GM18861 (cell line): ENCODE results near the gene SLX9.

Source experiments
- ATAC-seq: cut with Tn5 transposase; IDR thresholded peaks from one replicate; pipeline ENCODE4 v1.9.1; 2021; ENCODE audit not compliant: unreplicated experiment

The SLX9 gene

DNA sequence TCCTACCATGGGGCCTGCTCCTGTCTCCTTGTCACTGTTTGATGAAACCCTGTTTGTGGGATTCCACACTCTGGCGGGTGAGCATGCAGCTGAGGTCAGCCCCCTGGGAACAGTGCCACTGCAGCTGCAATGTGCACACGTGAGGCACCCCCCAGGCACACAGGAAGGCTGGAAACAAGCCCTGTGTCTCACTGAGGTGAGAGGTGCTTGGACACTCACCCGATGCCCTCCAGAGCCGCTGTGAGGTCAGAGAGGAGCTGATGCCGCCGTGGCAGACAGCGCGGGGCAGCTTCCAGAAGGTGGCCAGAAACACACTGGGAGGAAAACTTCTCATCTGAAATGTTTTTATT is 49.7 kb downstream of the SLX9 start:
- no peak for ATAC-seq

DNA sequence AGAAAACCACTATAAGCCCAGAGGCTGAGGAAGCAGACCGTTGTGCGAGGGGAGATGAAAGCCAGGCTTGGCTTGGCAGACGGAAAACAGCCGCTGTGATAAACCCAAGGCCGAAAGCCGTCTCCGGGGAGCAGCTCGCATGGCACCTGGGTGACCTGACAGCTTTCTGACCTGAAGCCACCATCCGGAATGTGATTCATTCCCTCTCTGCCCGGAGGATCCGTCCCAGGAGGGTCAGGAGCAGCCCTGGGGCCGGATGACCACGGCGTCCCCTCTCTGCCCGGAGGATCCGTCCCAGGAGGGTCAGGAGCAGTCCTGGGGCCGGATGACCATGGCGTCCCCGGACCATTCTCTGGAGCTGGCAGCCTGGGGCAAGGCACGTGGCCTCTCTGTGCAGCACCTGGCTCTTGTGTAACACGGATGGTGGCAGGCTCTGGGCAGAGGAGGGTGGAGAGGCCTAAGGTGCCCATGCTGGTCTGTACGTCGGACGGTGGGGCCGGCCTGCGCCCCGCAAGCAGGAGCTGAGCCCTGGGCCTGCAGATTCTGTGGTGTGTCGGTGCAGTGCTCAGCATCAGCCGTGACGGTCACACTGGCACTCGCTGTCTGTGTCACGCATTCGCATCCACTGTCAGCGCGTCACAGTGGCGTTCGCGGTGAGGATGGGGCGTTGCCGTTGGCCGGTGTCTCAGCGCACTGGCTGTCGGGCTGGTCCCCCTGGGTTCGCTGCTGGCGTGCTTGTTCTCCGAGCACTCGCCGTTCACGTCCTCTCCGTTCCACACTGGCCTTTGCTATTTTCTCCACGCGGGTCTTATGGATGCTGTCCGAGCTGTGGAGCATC is 50.3 kb downstream of the SLX9 start:
- ATAC-seq = no peak

DNA sequence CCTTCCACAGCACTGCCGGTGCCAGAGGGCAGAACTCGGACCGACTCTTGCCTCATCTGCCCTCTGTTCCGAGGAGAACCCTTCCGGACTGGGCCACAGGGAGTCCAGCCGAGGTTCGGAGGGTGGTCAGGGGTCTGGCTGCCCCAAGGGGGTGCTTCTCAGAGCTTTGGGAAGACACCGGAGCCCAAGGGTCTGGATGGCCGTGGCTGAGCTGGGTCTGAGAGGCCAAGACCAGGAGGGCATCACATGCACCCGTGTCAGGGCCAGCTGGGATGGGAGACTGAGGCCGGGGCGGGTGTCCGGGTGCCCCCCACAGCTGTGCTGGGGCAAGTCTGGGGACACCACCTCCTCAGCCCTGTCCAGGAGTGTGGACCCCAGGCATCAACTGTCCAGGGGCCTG is 51.1 kb downstream of the SLX9 start:
- ATAC-seq = no peak

DNA sequence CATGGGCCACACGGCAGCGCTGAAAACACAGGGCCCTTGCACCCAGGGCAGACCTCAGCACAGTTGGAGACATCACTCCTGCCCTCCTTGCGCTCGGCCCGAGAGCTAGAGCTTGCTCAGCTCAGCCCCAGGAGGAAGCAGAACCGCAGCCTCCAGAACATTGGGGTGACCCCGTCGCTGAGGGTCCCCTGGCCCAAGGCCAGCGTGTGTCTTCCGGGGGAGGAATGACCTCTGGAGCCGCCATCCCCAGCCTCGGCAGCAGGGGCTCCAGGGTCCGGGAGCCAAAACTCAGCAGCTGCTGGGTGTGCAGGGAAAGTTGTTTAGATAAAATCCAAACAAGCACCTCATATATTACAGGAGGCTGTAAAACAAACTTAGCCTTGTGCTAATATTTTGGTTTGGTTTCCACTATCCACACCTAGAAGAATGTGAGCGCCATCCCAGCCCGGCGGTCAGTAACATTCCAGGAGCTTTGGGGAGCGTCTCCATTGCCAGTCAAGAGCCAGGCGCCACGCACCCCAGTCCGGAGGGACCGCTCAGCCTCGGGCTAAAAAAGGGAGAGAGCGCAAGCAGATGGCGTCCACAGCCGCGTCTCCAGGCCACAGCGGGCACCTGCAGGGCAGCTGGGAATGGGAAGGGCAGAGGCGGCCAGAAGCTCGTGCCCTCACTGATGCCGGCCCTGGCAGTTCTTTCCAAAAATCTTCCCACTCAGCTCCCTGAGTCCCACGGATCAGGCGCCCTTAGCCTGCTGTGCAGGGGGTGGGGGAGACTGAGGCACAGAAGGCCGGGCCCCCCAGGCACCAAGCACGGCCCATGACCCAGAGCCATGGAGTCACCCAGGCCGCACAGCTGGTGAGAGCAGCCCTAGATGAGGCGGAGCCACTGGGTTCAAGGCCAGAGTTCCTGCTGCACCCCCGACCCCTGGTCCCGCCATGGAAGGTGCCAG is 52.0 kb downstream of the SLX9 start:
- ATAC-seq = no peak

DNA sequence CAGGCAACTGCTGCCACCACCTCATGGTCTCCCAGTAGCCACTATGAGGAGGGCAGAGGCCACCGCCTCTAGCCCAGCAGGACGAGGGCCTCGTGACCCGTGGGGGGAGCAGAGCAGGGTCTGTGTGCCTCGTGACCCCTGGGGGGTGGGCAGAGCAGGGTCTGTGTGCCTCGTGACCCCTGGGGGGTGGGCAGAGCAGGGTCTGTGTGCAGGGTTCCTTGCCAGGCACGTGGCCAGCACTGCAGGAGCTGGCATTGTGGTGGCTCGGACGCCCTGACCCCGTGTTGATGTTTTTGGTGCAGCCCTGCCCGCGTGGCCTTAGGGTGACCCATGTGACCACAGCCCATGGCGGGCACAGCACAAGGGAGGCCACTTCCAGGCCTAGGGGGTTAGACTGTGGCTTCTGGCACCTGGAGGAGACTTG is 52.8 kb downstream of the SLX9 start:
- no peak for ATAC-seq

DNA sequence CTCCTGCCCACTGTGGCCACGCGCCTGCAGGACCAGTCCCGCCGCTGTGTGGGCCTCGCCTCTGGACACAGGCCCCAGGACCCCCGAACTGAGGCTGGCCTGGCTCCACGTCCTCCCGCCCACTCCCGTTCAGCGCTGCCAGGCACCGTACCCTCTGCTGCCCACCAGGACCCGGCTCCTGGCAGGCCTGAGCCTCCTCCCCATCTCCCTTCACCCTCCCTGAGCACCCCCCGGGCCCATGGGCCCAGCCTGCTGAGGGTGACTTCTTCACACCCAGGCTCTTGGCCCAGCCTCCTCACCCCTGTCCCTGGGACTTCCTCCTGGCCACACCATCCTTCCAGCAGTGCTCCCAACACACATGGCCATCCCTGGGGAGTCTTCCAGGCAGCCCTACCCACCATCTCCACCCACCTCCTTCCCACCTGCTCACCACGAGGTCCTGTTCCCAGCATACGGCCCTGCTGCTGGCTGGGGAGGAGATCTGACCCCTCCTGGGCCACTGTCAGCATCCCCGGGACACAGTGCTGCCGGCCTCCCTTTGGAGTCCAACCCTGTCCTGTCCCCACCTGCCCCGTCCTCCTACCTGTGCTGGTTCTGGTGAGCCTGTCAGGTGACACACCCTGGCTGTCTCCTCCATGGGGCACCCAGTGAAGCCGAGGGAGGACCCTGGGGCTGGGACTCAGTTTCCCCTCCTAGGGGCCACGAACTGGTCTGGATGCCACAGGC is 53.7 kb downstream of the SLX9 start:
- no peak for ATAC-seq

DNA sequence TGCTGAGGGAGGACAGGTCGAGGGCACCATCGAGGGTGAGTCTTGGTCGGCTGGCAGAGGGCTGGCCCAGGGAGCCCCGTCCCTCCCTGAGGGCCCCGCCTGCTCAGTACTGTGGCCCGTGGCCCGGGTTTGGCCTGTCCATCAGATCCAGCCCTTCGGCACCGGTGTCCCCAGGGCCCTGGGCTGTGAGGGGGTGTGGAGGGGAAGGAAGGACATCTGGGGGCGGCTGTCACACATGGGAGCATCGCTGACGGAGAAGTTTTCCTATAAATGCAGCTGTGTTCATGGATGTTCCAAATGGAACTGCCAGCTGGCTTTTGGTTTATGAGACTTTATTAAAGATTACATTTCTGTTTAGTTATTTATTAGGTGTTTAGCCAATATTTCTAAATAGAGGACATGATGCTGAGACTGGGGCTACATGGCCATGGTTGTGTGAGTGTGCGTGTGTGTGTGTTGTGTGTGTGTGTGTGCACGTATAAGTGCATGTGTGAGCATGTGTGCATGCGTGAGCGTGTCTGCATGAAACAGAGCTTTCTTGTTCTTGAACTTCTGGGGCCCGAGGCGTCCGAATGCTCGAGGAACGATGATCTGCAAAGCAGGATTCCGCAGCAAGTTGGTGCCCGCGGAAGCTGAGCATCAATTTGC is 54.3 kb downstream of the SLX9 start:
- no peak for ATAC-seq

DNA sequence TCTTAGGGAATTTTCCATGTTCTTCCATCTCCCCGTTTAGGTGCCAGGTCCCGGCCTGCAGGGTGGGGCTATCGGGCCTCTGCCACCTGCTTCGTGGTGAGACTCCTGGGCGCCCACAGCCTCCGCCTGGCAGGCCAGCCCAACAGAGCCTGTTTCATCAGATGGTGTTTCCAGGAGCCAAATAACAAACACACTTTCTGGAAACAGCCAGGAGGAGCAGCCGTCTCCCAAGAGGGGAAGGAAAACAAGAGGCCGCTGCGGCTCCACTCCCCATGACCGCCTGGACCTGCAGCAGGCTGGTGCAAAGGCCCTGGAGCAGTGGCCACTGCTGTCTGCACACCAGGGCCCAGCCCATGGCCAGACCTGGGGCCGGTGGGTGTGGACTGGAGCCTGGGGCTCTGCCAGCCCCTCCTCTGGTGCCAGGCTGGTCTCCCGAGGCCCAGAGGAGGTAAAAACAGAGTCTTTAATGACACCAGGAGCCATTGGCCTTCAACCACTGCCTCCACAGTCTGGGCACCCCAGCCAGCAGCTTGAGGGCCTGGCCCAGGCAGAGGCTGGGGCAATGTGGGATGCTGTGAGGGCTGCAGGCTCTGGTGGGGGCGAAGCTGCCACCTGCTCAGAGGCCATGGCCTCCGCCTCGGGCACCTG is 55.0 kb downstream of the SLX9 start:
- ATAC-seq = no peak

DNA sequence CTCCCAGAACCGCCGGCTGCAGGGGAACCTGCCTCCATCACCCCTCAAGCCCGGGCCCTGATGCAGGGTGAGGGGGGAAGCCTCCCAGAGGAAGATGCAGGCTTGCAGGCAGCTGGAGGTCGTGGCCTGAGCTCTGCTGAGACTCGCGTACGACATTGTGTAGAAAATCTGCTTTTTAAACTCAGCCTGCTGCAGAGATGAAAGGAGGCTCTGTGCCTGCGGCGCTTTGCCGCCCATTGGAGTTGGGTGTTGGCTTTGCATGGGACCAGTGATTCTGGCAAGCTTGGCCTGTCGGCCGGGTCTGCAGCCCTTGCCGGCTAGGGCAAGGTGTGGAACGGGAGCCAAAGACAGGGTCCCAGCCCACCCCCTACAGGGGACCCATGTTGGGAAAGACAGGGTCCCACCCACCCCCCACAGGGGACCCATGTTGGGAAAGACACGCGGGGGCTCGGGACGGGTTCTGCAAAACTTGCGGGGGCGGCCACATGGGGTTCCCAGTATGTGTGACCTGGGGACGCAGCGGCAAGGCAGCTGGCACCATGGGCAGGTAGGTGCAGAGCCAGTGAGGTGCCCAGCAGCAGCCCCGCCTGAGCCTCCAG is 55.6 kb downstream of the SLX9 start:
- ATAC-seq = no peak

DNA sequence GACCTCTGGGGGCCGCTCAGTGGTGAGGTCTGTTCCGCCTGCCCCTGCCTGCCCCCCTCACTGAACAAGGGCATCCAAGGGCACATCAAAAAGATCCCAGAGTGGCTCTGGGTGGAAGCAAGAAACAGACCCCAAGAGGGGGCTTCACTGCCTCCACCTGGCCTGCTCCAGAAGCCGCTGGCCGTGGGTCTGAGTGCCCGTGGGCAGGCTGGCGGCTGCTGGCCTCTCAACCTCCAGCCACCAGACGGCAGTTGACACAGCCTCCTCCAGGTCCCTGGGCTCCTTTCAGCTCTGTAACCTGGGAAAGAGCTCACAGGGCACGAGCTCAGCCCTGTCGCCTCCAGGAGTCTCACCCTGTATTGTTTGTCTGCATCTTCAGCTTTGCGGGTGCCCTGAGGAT is 56.3 kb downstream of the SLX9 start:
- ATAC-seq = no peak

DNA sequence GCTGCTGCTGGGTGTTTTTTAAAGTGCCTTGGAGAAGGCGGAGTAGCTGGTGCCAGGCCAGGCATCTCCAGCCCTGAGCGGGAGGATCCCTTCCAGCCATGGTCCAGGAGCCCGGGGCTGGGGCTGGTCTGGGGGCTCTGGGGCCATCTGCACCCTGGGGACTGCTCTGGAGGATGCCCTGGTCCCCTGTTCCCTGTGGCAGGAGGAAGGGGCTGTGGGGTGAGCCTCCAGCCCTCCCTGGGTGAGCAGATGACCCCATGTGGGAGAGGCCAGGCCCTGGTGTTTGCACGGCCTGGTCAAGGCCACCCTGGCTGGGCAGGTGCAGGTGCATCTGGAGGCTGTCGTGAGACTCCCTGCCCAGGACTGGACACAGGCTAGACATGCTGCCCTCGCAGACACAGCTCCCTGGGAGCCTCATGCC is 56.7 kb downstream of the SLX9 start:
- no peak for ATAC-seq

DNA sequence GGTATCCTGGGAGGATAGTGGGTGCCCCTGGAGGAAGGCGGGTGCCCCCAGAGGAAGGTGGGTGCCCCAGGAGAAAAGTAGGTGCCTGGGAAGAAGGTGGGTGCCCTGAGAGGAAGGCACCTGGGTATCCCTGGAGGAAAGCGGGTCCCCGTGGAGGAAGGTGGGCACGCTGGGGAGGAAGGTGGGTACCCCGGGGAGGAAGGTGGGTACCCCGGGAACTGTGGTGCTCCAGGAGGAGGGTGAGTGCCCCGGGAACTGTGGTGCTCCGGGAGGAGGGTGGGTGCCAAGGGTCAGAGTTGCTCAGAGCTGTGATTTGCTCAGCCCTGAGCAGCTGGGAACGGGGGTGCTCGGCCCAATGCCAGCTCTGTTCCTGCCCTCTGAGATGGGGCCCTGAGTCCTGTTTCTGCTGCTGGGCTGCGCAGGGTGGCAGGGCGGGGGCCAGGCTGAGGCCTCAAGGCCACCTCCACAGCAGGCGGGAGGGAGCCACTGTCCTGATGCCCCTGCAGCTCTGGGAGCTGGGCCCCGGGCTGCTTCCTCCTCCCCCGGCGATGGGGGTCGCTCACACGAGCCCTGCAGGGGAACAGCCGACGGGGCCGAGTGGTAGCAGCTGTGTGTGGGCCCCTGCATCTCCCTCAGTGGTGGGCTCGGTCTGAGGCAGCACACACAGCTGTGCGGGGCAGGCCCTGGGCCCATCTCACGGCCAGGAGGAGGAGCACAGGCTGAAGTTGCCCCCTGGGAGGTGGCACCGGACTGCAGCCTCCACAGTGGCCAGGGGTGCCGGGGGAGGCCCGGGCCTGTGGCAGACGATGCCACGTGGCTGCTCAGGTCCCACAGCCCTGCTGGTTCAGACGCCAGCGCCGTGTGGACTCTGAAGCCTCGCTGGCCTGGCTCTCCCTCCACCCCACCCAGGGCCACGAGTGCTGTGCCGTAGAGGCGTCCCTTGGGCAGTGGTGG is 57.4 kb downstream of the SLX9 start:
- ATAC-seq = no peak

DNA sequence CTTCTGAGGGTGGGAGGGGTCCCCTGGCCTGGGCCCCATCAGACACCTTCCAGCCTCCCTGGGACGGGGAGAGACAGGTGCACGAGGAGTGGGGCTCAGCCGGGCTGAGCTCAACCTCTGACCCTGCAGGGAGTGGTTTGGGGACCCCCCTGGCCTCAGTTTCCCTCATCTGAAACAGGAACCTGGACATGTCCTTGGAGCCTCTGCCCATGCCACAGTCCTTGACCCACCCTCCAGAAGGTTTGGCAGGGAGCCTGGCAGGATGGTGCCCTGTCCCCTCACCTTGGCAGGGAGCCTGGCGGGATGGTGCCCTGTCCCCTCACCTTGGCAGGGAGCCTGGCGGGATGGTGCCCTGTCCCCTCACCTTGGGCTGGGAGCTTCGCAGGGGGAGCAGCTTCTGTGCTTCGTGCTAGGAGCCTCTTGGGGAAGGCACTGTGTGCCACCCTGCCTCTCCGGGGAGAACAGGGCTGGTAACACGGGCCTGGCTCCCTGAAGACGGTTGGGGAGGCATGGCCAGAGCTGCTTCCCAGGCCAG is 58.3 kb downstream of the SLX9 start:
- no peak for ATAC-seq

DNA sequence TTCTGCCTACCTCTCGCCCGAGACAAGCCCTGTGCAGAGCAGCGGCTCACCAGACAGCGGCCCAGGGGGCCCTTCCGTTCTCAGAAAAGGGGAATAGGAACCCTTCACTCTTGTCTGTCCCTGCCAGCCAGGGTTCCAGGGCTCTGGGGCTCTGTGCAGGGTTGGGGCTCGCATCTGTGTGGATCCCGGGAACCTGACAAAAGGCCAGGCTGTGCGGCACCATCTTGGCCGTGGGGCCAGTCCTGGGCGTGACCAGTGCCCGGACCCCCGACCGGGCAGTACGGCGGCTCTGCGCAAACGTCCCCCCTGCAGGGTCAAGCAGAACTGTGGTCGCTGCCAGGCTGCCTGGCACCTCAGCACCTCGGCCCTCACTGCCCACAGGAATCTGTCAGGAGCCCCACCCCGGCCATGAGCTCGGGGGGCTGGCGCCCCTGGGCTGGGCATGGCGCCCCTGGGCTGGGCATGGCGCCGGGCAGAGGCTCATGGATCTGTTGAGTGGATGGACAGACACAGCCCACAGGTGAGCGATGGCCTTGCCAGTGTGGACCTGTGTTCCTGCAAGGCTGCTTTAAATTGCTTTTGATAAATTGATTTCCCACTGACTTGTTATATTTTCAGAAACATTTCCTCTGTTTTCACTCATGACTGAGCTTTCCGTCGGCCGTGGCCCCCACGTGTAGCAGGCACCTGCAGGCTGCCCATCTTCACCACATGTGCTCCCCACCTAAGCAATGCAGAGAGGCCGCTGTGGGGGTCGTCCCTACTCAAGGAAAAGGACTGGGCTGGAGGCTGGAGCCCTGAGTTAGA is 59.0 kb downstream of the SLX9 start:
- no peak for ATAC-seq

DNA sequence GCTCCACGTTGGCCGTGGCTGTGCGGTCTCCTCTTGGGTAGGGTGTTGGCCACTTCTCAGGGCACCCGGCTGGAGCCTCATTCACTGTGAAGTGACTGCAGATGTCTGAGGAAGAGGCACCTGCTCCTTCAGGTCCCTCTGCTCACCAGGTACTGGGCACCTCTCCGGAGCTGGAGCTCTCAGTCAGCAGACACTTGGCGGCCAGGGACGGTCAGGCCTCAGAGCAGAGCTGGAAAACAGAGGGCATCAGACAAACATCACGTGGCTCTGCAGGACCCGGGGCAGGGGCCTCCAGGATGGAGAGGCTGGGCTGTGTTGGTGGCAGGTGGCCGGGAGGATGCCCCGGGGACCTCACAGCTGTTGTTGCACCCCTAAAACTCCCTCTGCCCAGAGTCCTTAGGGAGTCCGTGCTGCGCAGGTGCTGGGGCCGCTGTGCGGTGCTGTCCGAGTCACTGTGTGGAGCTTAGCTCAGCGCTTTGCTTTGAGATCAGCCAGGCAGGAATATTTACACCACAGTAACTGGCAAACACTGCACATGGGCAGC is 59.7 kb downstream of the SLX9 start:
- no peak for ATAC-seq

DNA sequence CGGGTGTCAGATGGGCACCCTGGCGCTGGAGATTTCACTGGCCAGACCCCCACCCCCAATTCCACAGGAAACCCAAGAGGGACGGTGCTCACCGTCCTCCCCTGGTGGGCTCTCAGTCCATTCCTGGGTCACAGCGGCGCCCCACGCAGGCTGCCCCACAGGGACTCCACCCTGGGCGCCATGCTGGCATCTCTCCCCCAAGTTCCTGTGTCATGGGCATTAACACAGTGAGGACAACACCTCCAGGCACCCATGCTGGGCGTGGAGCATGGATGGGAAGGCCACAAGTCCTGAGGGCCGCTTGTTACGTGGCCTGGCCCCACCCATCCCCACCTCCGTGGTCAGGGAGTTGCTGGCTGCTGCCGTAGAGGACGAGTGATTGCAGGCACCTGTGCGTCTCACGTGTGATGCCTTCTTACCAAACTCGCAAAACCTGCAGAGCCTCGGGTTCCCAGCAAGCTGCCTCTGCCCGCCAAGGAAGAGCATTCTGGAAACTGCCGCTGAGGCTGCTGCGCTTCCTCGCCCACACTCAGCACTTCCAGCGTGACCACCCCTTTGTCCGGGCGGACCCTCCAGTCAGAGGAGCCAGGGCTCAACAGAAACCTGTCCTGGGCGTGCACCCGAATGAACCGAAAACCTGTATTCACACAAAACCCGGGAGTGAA is 60.3 kb downstream of the SLX9 start:
- no peak for ATAC-seq

DNA sequence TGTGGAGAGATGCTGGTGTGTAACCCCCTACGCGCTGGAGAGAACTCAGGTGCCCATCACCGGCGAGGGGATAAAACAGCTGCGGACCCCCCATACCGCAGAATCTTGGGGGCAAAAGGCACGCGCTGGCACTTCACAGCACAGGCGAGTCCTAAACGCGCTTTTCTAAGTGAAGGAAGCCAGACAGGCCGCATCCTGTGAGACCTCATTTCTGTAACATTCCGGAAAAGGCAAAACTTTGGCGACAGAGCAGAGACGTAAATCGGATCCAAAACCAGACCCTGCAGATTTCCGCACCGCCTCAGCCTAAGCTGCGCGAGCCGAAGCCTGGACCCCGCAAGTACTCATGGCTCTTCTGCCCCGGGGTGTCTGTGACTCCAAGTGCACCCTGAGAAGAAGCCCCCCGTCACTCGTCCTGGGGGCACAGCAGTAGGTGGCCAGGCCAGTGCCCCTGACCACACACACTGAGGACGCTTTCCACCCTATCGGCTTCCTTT is 60.9 kb downstream of the SLX9 start:
- no peak for ATAC-seq
